B cell (primary cell): ENCODE data around the gene NCOA3. TPM values are rescaled to one million over a fixed set of nuclear protein-coding genes. Genes with fewer than 3 reads are reported as not detected.

Experiments
- ATAC-seq: fragments of 200-7000 bp; cut with Tn5 transposase; one replicate; pipeline ENCODE4 v1.10.0; 2021; ENCODE audit warnings: low read depth, mild to moderate bottlenecking, moderate number of reproducible peaks, moderate library complexity
- CTCF ChIA-PET: fragments of 350-600 bp; sonication (Branson Sonifier 250); formaldehyde crosslinking; loops from one replicate; lab custom pipeline; 2021; ENCODE audit warnings: antibody characterized with exemption, inconsistent platforms; lab: Charles Lee
- POLR2A ChIA-PET: fragments of 350-600 bp; sonication (Branson Sonifier 250); formaldehyde crosslinking; loops from one replicate; lab custom pipeline; 2021; ENCODE audit warnings: antibody characterized with exemption; lab: Charles Lee
- DNase-seq: peaks from one replicate; pipeline ENCODE4 v3.0.0; 2013
- H2AFZ ChIP-seq: 2 replicates; pipeline ENCODE4 v1.6.1; 2012; ENCODE audit warnings: mild to moderate bottlenecking, low read depth, low read length; ENCODE audit not compliant: insufficient read depth, poor library complexity, severe bottlenecking
- H3K27ac ChIP-seq, 2 donors: 1 replicate in 1 of 2; 2 replicates in 1 of 2; pipeline ENCODE4 v1.5.1; 2012 to 2013; ENCODE audit warnings: low read length in 2 of 2, mild to moderate bottlenecking in 2 of 2, moderate library complexity in 1 of 2
- H3K27me3 ChIP-seq, 4 experiments: fragments of 200-600 bp in 1 of 4; sonication (generic) in 1 of 4; replicated peaks in 1 of 4; 1 replicate in 2 of 4; 2 replicates in 2 of 4; pipeline versions ENCODE4 v1.6.1 to v1.7.0; 2013 to 2016; ENCODE audit warnings: low read length in 3 of 4, mild to moderate bottlenecking in 2 of 4, mixed read lengths in 1 of 4, moderate library complexity in 1 of 4; ENCODE audit not compliant: insufficient read depth in 4 of 4, control insufficient read depth in 3 of 4; ENCODE audit errors: control extremely low read depth in 1 of 4
- H3K36me3 ChIP-seq, 2 experiments: replicated peaks in 1 of 2; 1 replicate in 1 of 2; 2 replicates in 1 of 2; pipeline versions ENCODE4 v1.6.1 to v1.7.1; 2013; ENCODE audit warnings: low read length in 1 of 2; ENCODE audit not compliant: insufficient read depth in 2 of 2, control insufficient read depth in 1 of 2; ENCODE audit errors: control extremely low read depth in 1 of 2, extremely low read depth in 1 of 2
- H3K4me1 ChIP-seq, 2 donors: fragments of 200-600 bp in 1 of 2; sonication (generic) in 1 of 2; 1 replicate in 1 of 2; 2 replicates in 1 of 2; pipeline versions ENCODE4 v1.5.1 to v1.6.1; 2013 to 2017; ENCODE audit warnings: low read length in 2 of 2; ENCODE audit not compliant: control insufficient read depth in 2 of 2, insufficient read depth in 2 of 2
- H3K4me2 ChIP-seq: replicated peaks from 2 replicates; pipeline ENCODE3; 2012; ENCODE audit warnings: mild to moderate bottlenecking, low read depth, low read length; ENCODE audit not compliant: poor library complexity, severe bottlenecking
- H3K4me3 ChIP-seq, 5 experiments: fragments of 200-600 bp in 1 of 5; sonication (generic) in 1 of 5; 1 replicate in 3 of 5; 2 replicates in 2 of 5; pipeline versions ENCODE4 v1.5.1 to v1.7.0; 2011 to 2016; ENCODE audit warnings: low read length in 4 of 5, mild to moderate bottlenecking in 4 of 5, low read depth in 2 of 5, control low read depth in 1 of 5, moderate library complexity in 1 of 5; ENCODE audit not compliant: insufficient read depth in 1 of 5; ENCODE audit errors: control extremely low read depth in 1 of 5, extremely low read depth in 1 of 5
- H3K79me2 ChIP-seq: fragments of 200-600 bp; sonication (generic); one replicate; pipeline ENCODE4 v1.6.0; 2016; ENCODE audit warnings: low read length; ENCODE audit not compliant: control insufficient read depth, insufficient read depth
- H3K9ac ChIP-seq: fragments of 200-600 bp; sonication (generic); 2 replicates; pipeline ENCODE4 v1.6.1; 2017; ENCODE audit warnings: mild to moderate bottlenecking, low read length, moderate library complexity
- H3K9me3 ChIP-seq, 3 donors: one replicate each; pipeline versions ENCODE4 v1.6.1 to v1.7.1; 2013; ENCODE audit warnings: low read length in 2 of 3; ENCODE audit not compliant: control insufficient read depth in 2 of 3, insufficient read depth in 1 of 3; ENCODE audit errors: control extremely low read depth in 1 of 3
- H4K20me1 ChIP-seq: 2 replicates; pipeline ENCODE4 v1.6.0; 2012; ENCODE audit warnings: mild to moderate bottlenecking, low read length; ENCODE audit not compliant: insufficient read depth, control insufficient read depth, poor library complexity, severe bottlenecking
- H3K27ac Mint-ChIP-seq: one replicate; pipeline ENCODE4 v1.8.0; 2021; ENCODE audit warnings: mixed read lengths
- H3K27me3 Mint-ChIP-seq: one replicate; pipeline ENCODE4 v1.8.0; 2021; ENCODE audit warnings: mixed read lengths
- H3K4me1 Mint-ChIP-seq: one replicate; pipeline ENCODE4 v1.8.0; 2021; ENCODE audit warnings: mixed read lengths
- H3K4me3 Mint-ChIP-seq: one replicate; pipeline ENCODE4 v1.8.0; 2021; ENCODE audit warnings: mixed read lengths
- H3K9me3 Mint-ChIP-seq: one replicate; pipeline ENCODE4 v1.8.0; 2022; ENCODE audit warnings: mixed read lengths; ENCODE audit not compliant: insufficient read depth
- CTCF ChIP-seq: fragments of 200-600 bp; IDR thresholded peaks from one replicate; pipeline ENCODE4 v1.8.0; 2022; ENCODE audit warnings: antibody characterized with exemption, mild to moderate bottlenecking
- EZH2 ChIP-seq: IDR thresholded peaks from 2 replicates; pipeline ENCODE4 v1.6.1; 2012; ENCODE audit warnings: borderline replicate concordance, low read depth, mild to moderate bottlenecking, moderate library complexity, low read length; ENCODE audit not compliant: insufficient read depth, poor library complexity, severe bottlenecking
- WGBS: methylation state at CpG from one replicate; pipeline ENCODE4 v1.1.5; 2013; ENCODE audit warnings: missing lambda C conversion rate; ENCODE audit not compliant: insufficient coverage; 5-methylcytosine and 5-hydroxymethylcytosine counted together
- intact Hi-C: fragments of 100-400 bp; cut with micrococcal nuclease; formaldehyde crosslinking; loops from one replicate; pipeline ENCODE4 v1.10.0; 2022
- polyA plus RNA-seq: library from polyadenylated mRNA; depleted of rRNA; stranded (reverse); fragments of >200 nt; gene quantifications from 2 replicates; pipeline ENCODE4 v1.2.3, GENCODE V29; 2012
- total RNA-seq, 2 donors: library from RNA; stranded (reverse); fragments of 120-200 nt in 1 of 2; gene quantifications; 1 replicate in 1 of 2; 2 replicates in 1 of 2; pipeline versions ENCODE4 v1.2.3 to v1.2.4, GENCODE V29; 2013 to 2022

NCOA3 gene
- total and polyA plus RNA-seq, 2 donors (not counting 1 experiment from before 2014, with no cell fraction given), result 54.0 to 309 TPM

GRCh38 chr20:47535088-47535487 is 33.4 kb downstream of the NCOA3 start:
- peak overlapping the region; percentile 11 for H3K4me2 ChIP-seq

GRCh38 chr20:47535994-47536393 is 34.3 kb downstream of the NCOA3 start:
- H3K4me1 Mint-ChIP-seq, result peaks cover 77% of the 10 kb centered on the region
- H3K27ac Mint-ChIP-seq, result peak overlapping the region; percentile 61
- Histone ChIP-seq H3K36me3 (peaks cover 6 to 24% of the 10 kb centered on the region in 2 experiments), H3K27me3 (no peaks in the 10 kb centered on the region), H3K9me3 (no peaks in the 10 kb centered on the region), H3K4me1 (peaks cover 64 to 67% of the 10 kb centered on the region in 2 donors), H3K4me3 (no peak overlapping the region), H3K79me2 (peaks cover 100% of the 10 kb centered on the region), H3K4me2 (no peak overlapping the region), H3K9ac (no peak overlapping the region), H2AFZ (no peak overlapping the region), H4K20me1 (peaks cover 91% of the 10 kb centered on the region), H3K27ac (peak overlapping the region in 1 of 2 donors; percentile 52)
- H3K9me3 Mint-ChIP-seq, result no peaks in the 10 kb centered on the region
- intact Hi-C loops, result no loop called here
- ChIA-PET POLR2A (no interaction called here), CTCF (interaction anchor here (1.9 kb wide), 1 partner anchor 263 kb away, joined by 6 read pairs; no protein-coding TSS in a partner anchor)
- TF ChIP-seq EZH2 (no peak), CTCF (no peak)
- WGBS, result 100% methylated on average over 2 of the region's 6 CpGs
- H3K4me3 Mint-ChIP-seq, result peak overlapping the region; percentile 9
- DNase-seq (no peak), ATAC-seq (no peak)
- H3K27me3 Mint-ChIP-seq, result no peaks in the 10 kb centered on the region

More at GRCh38 chr20:47535088-47535487, 33.4 kb downstream of the NCOA3 start:
- DNase-seq (peak; percentile 39), ATAC-seq (peak; percentile 51)
- WGBS, result 79% methylated on average over 7 of the region's 8 CpGs
- Mint-ChIP-seq H3K4me1 (peaks cover 72% of the 10 kb centered on the region), H3K27ac (peak overlapping the region; percentile 32), H3K4me3 (no peak overlapping the region), H3K9me3 (no peaks in the 10 kb centered on the region), H3K27me3 (no peaks in the 10 kb centered on the region)
- peak overlapping the region in 1 of 2 donors; percentile 46 for H3K27ac ChIP-seq
- H3K9ac ChIP-seq, result no peak overlapping the region
- H3K79me2 ChIP-seq, result peaks cover 100% of the 10 kb centered on the region
- peaks cover 88% of the 10 kb centered on the region for H4K20me1 ChIP-seq
- H3K27me3 ChIP-seq, result no peaks in the 10 kb centered on the region
- H3K4me3 ChIP-seq, result no peak overlapping the region
- H2AFZ ChIP-seq, result no peak overlapping the region
- intact Hi-C loops, result no loop called here
- ChIA-PET CTCF (interaction anchor here (0.5 to 1.9 kb wide), 3 partner anchors 20 to 262 kb away, joined by 3 to 6 read pairs (median 3); no protein-coding TSS in a partner anchor), POLR2A (interaction anchor here (0.7 kb wide), 1 partner anchor 80 kb away, joined by 3 read pairs; no protein-coding TSS in a partner anchor)
- H3K36me3 ChIP-seq, result peaks cover 6 to 29% of the 10 kb centered on the region in 2 experiments
- peaks cover 55 to 63% of the 10 kb centered on the region in 2 donors for H3K4me1 ChIP-seq
- no peak for TF ChIP-seq EZH2
- H3K9me3 ChIP-seq, result no peaks in the 10 kb centered on the region
